Measurements from ENCODE around the gene DAO.

Gene DAO

DNA sequence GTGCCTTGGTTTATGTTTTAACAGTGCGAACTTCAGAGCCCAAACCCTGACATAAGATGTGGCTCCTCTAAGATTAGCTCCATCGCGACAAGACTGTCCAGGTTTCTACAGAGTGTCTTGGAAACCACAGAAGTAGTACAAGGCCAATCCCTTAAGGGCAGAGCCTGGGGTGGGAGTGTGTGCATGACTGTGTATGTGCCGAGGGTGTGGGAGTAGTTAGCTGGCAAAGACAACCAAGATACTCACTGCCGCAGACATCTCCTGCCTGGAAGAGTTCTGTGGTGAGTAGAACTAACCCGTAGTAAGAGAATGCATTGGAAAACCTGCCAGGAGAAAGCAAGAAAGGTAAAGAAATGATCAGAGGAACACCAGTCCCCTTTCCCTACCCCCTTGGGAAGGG is 54.1 kb downstream of the DAO start:
- TF ChIP-seq, protein P1, sequence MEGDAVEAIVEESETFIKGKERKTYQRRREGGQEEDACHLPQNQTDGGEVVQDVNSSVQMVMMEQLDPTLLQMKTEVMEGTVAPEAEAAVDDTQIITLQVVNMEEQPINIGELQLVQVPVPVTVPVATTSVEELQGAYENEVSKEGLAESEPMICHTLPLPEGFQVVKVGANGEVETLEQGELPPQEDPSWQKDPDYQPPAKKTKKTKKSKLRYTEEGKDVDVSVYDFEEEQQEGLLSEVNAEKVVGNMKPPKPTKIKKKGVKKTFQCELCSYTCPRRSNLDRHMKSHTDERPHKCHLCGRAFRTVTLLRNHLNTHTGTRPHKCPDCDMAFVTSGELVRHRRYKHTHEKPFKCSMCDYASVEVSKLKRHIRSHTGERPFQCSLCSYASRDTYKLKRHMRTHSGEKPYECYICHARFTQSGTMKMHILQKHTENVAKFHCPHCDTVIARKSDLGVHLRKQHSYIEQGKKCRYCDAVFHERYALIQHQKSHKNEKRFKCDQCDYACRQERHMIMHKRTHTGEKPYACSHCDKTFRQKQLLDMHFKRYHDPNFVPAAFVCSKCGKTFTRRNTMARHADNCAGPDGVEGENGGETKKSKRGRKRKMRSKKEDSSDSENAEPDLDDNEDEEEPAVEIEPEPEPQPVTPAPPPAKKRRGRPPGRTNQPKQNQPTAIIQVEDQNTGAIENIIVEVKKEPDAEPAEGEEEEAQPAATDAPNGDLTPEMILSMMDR (conservative IDR thresholded peaks at IDR 0.05; ENCODE audit: low read length): no peak
- no peak overlapping the region for H3K4me3 ChIP-seq (ENCODE audit: low read length)
- DNase-seq (ENCODE audit: low read depth): no peak

DNA sequence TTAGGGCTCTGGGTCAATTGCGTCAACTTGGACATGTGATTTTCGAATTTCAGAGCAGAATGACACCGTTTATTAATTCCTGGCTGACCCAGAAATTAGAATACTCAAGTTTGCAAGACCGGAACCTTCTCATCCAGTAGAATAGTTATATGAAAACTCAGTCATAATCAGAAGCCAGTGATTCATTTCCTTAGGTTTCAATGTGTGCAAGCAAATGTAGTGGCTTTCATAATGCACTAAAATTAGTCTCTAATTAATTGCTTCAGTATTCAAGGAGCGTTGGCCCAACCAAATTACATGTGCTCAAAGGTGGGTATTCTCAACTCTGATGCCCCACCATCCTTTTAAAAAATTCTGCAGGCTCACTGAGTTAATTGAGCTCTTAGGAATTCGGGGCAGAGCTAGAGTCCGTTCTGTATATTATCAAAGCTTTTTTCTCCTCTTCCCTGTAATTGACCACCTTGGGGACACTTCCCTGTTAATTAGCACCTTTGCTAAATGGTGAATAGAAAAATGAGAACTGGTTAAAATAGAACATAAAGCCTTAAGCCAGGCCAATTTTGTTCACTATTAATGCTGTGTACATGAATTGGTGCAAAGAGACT is 55.4 kb downstream of the DAO start:
- TF ChIP-seq, protein P1 (conservative IDR thresholded peaks at IDR 0.05; ENCODE audit: low read length): no peak
- H3K4me3 ChIP-seq (ENCODE audit: low read length): no peak overlapping the region
- no peak for DNase-seq (ENCODE audit: low read depth)

DNA sequence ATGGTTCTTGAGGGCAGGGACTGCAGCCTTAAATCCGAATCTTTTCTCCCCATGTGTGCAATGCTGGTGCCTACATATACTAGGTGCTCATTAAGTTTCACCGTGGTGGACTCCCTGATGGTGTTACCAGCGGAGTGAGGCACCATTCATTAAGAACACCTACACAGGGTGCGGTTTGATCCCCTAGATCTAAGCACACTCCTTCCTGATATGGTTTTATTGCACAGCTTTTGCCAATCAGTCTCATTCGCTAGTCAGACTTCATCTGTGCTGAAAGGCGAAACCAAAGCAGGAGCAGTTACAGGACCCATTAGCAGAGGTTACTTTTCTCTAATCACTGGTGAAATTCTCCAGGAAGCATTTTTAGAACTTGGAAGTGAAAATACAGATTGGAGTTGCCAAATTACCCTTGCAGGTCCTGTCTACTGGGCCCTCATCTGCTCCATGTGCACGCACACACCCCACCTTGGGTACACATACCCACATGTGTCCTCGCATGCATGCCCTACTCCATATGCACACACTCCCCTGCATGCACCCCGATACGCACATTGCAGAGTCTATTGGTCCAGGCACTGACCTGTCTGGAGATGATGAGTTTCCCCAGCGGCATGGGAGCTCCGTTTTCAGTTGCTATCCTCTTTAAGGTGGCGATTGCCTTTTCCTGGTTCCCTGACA is 58.5 kb downstream of the DAO start:
- DNase-seq (ENCODE audit: low read depth): no peak
- no peak overlapping the region for H3K4me3 ChIP-seq (ENCODE audit: low read length)
- TF ChIP-seq, protein P1 (conservative IDR thresholded peaks at IDR 0.05; ENCODE audit: low read length): no peak

DNA sequence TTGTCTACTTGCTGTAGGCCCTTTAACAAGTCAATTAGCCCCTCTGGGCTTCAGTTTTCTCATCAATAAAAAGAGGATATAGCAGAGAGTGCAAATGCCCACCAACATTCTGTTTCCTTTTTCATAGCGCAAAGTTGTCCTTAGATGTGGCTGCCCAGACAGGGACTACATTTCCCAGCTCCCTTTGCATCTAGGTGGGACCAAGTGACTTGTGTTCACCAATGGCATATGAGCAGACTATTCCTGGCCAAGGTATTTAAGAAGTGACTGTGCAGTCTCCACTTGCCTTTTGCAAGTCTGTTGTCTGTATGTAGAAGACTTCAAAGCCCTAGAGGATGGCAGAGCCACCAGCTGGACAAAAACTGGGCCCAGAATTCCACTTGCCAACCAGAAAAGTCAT is 59.7 kb downstream of the DAO start:
- H3K4me3 ChIP-seq (ENCODE audit: low read length): no peak overlapping the region
- TF ChIP-seq, protein P1 (conservative IDR thresholded peaks at IDR 0.05; ENCODE audit: low read length): no peak
- DNase-seq (ENCODE audit: low read depth): no peak

DNA sequence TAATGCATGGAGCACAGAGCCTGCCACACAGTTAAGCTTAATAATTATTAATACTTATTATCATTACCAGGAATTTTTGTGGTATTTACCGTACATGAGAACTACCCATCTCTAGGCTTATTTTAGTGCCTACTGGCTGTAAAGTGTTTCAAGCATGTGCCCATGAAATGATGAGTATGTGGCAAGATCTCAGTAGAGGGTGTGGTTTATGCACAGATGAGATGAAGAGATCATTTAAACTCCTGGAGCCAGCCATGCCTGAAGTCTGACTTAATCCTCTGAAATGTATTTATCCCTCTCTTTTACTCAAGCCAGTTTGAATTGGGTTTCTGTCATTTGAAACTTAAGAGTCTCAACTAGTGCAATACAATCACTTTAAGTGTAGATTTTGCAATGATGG is 60.2 kb downstream of the DAO start:
- no peak for DNase-seq (ENCODE audit: low read depth)
- no peak overlapping the region for H3K4me3 ChIP-seq (ENCODE audit: low read length)
- TF ChIP-seq, protein P1 (conservative IDR thresholded peaks at IDR 0.05; ENCODE audit: low read length): no peak

DNA sequence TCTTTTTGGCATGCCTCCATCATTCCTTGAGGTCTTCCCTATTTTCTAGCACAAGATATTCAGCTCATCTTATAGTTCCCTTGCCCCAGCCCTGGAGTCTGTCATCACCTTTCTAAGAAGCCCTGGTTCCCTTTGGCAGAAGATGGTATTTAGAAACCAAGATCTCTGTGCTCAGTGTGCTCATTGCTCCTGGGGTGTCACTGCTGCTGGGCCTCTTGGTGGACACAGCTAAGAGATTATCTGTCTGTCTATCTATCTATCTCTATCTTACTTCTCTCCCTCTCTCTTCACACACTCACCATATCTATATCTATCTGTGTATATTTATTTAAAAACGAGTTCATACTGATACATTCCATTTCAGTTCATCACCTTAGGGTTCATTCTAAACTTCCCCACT is 67.2 kb downstream of the DAO start:
- no peak for DNase-seq (ENCODE audit: low read depth)
- no peak overlapping the region for H3K4me3 ChIP-seq (ENCODE audit: low read length)
- TF ChIP-seq, protein P1 (conservative IDR thresholded peaks at IDR 0.05; ENCODE audit: low read length): no peak

GRCh38 chr12:108948367-108948766 is 68.5 kb downstream of the DAO start:
- TF ChIP-seq, protein P1 (conservative IDR thresholded peaks at IDR 0.05; ENCODE audit: low read length): no peak
- no peak overlapping the region for H3K4me3 ChIP-seq (ENCODE audit: low read length)
- no peak for DNase-seq (ENCODE audit: low read depth)
